GM19239 (cell line): ENCODE results near the gene VPS26B.

Experiments used
- DNase-seq: peaks from one replicate; pipeline ENCODE4 v3.0.0; 2011; ENCODE audit warnings: low spot score; ENCODE audit not compliant: insufficient read length
- FAIRE-seq: peaks from 2 replicates; lab custom pipeline; 2011; peaks lifted over from hg19 to GRCh38; lab: Jason Lieb, UNC

The VPS26B gene

GRCh38 chr11:134230339-134230738 lies 5.9 kb downstream of the VPS26B start:
- DNase-seq (no peak), FAIRE-seq (no peak)

- FAIRE-seq: peak; percentile 71
- DNase-seq: no peak
These were observed 7.6 kb downstream of the VPS26B start for GRCh38 chr11:134231958-134232659.

- DNase-seq (no peak), FAIRE-seq (no peak)
These were observed 9.3 kb downstream of the VPS26B start for GRCh38 chr11:134233729-134234179.

- FAIRE-seq: no peak
- no peak for DNase-seq
These were observed 10.9 kb downstream of the VPS26B start for GRCh38 chr11:134235399-134235798.

GRCh38 chr11:134236834-134237556 lies 12.5 kb downstream of the VPS26B start:
- DNase-seq (no peak), FAIRE-seq (no peak)

GRCh38 chr11:134237557-134237922 lies 13.1 kb downstream of the VPS26B start:
- FAIRE-seq: no peak
- no peak for DNase-seq

GRCh38 chr11:134238956-134239355 lies 14.5 kb downstream of the VPS26B start:
- DNase-seq (no peak), FAIRE-seq (no peak)

- FAIRE-seq (no peak), DNase-seq (no peak)
These were observed 16.1 kb downstream of the VPS26B start for GRCh38 chr11:134240592-134240991.

GRCh38 chr11:134242376-134242775 lies 17.9 kb downstream of the VPS26B start:
- DNase-seq (no peak), FAIRE-seq (no peak)

GRCh38 chr11:134243913-134244312 lies 19.4 kb downstream of the VPS26B start:
- FAIRE-seq (no peak), DNase-seq (no peak)

- DNase-seq: peak; percentile 28
- FAIRE-seq: peak; percentile 23
These were observed 20.1 kb downstream of the VPS26B start for GRCh38 chr11:134244593-134244992.

GRCh38 chr11:134245434-134245833 lies 21.0 kb downstream of the VPS26B start:
- FAIRE-seq (no peak), DNase-seq (no peak)

- DNase-seq (no peak), FAIRE-seq (no peak)
These were observed 21.6 kb downstream of the VPS26B start for GRCh38 chr11:134246100-134246499.

GRCh38 chr11:134246678-134247077 lies 22.2 kb downstream of the VPS26B start:
- FAIRE-seq (no peak), DNase-seq (no peak)

- FAIRE-seq (no peak), DNase-seq (no peak)
These were observed 24.5 kb downstream of the VPS26B start for GRCh38 chr11:134248910-134249480.

GRCh38 chr11:134250246-134250645 lies 25.8 kb downstream of the VPS26B start:
- DNase-seq (no peak), FAIRE-seq (no peak)

- DNase-seq: no peak
- no peak for FAIRE-seq
These were observed 26.2 kb downstream of the VPS26B start for GRCh38 chr11:134250675-134251074.

- DNase-seq (no peak), FAIRE-seq (peak; percentile 68)
These were observed 28.1 kb downstream of the VPS26B start for GRCh38 chr11:134252346-134253187.

- DNase-seq (peak; percentile 95), FAIRE-seq (peak; percentile 92)
These were observed 28.9 kb downstream of the VPS26B start, which contains the start of the genes ACAD8 and THYN1 for GRCh38 chr11:134253188-134253993. Gene ACAD8 (plus strand): TSS chr11:134253568. CDS start chr11:134253601, 33 bp downstream. Gene THYN1 (minus strand): TSS chr11:134253352. CDS start chr11:134252882, 470 bp downstream.
